ENCODE results near the gene MZB1. TPM values are rescaled to one million over a fixed set of nuclear protein-coding genes. Genes with fewer than 3 reads are reported as not detected.
"Not testable (repeated sequence)": the region's sequence is repeated elsewhere in the genome, so short reads cannot be mapped to it uniquely, and the experiment has no call there.

The MZB1 gene
- total RNA-seq, 2 experiments from 2014 or later: 0.42 to 0.63 TPM

- peaks cover 19% of the 10 kb centered on the region for H3K4me1 ChIP-seq (ENCODE audit: insufficient read depth, low read length)
- Mint-ChIP-seq H3K36me3 (ENCODE audit: low read depth) (peaks cover 7% of the 10 kb centered on the region), H3K4me1 (ENCODE audit: low read depth) (peaks cover 23% of the 10 kb centered on the region), H3K4me3 (no peak overlapping the region), H3K9me3 (no peaks in the 10 kb centered on the region), H3K27ac (no peak overlapping the region), H3K27me3 (no peaks in the 10 kb centered on the region)
- H3K4me3 ChIP-seq (ENCODE audit: low read length): no peak overlapping the region
- DNase-seq (no peak), ATAC-seq (ENCODE audit: poor library complexity) (no peak)
- H3K36me3 ChIP-seq (ENCODE audit: insufficient read depth, low read length): no peaks in the 10 kb centered on the region
- no peak for TF ChIP-seq CTCF (IDR thresholded peaks at IDR 0.05)
- intact Hi-C loops (cut with DNase I, micrococcal nuclease): no loop called here
- H3K27ac ChIP-seq (ENCODE audit: low read depth in 1 of 2, low read length in 2 of 2): no peak overlapping the region
- ChIA-PET POLR2A (interaction anchor here (0.6 kb wide), 1 partner anchor 103 kb away, joined by 3 read pairs; no protein-coding TSS in a partner anchor), CTCF (interaction anchor here (1.6 kb wide), 1 partner anchor 9 kb away, joined by 4 read pairs; no protein-coding TSS in a partner anchor)
- H3K27me3 ChIP-seq (ENCODE audit: control insufficient read depth in 1 of 2, insufficient read depth in 2 of 2, low read length in 2 of 2): no peaks in the 10 kb centered on the region
- H3K9me3 ChIP-seq (ENCODE audit: control insufficient read depth in 1 of 2, insufficient read depth in 1 of 2, low read length in 2 of 2): no peaks in the 10 kb centered on the region
These were observed 23.4 kb upstream of the MZB1 start for GRCh38 chr5:139413153-139413552.

GRCh38 chr5:139410993-139411828 lies 21.5 kb upstream of the MZB1 start:
- Mint-ChIP-seq H3K9me3 (no peaks in the 10 kb centered on the region), H3K4me3 (no peak overlapping the region), H3K4me1 (ENCODE audit: low read depth) (peaks cover 33% of the 10 kb centered on the region), H3K36me3 (ENCODE audit: low read depth) (peaks cover under 1% of the 10 kb centered on the region), H3K27ac (no peak overlapping the region), H3K27me3 (no peaks in the 10 kb centered on the region)
- intact Hi-C loops (cut with DNase I, micrococcal nuclease): no loop called here
- H3K27ac ChIP-seq (ENCODE audit: low read depth in 1 of 2, low read length in 2 of 2): no peak overlapping the region
- DNase-seq: no peak
- peaks cover 19% of the 10 kb centered on the region for H3K4me1 ChIP-seq (ENCODE audit: insufficient read depth, low read length)
- H3K27me3 ChIP-seq (ENCODE audit: control insufficient read depth in 1 of 2, insufficient read depth in 2 of 2, low read length in 2 of 2): no peaks in the 10 kb centered on the region
- ChIA-PET CTCF (no interaction called here), POLR2A (interaction anchor here (1.7 to 1.8 kb wide), 2 partner anchors 28 to 71 kb away, joined by 5 to 6 read pairs; partner anchors contain the start of genes DNAJC18 and STING1)
- no peaks in the 10 kb centered on the region for H3K9me3 ChIP-seq (ENCODE audit: control insufficient read depth in 1 of 2, insufficient read depth in 1 of 2, low read length in 2 of 2)
- H3K36me3 ChIP-seq (ENCODE audit: insufficient read depth, low read length): no peaks in the 10 kb centered on the region
- no peak overlapping the region for H3K4me3 ChIP-seq (ENCODE audit: low read length)
- ATAC-seq (ENCODE audit: poor library complexity): no peak
- TF ChIP-seq CTCF (IDR thresholded peaks at IDR 0.05): no peak

GRCh38 chr5:139410121-139410992 lies 20.6 kb upstream of the MZB1 start:
- ChIA-PET POLR2A (interaction anchor here (1.0 to 1.8 kb wide), 3 partner anchors 29 to 867 kb away, joined by 4 to 6 read pairs (median 5); partner anchors contain the start of genes DNAJC18, ETF1 and STING1), CTCF (no interaction called here)
- no peaks in the 10 kb centered on the region for H3K9me3 ChIP-seq (ENCODE audit: control insufficient read depth in 1 of 2, insufficient read depth in 1 of 2, low read length in 2 of 2)
- H3K36me3 ChIP-seq (ENCODE audit: insufficient read depth, low read length): no peaks in the 10 kb centered on the region
- intact Hi-C loops (cut with DNase I, micrococcal nuclease): no loop called here
- H3K4me1 ChIP-seq (ENCODE audit: insufficient read depth, low read length): peaks cover 16% of the 10 kb centered on the region
- H3K36me3 Mint-ChIP-seq (ENCODE audit: low read depth): no peaks in the 10 kb centered on the region
- TF ChIP-seq CTCF (IDR thresholded peaks at IDR 0.05): no peak
- no peak overlapping the region for H3K4me3 ChIP-seq (ENCODE audit: low read length)
- H3K27ac Mint-ChIP-seq: no peak overlapping the region
- H3K27me3 Mint-ChIP-seq: no peaks in the 10 kb centered on the region
- no peaks in the 10 kb centered on the region for H3K27me3 ChIP-seq (ENCODE audit: control insufficient read depth in 1 of 2, insufficient read depth in 2 of 2, low read length in 2 of 2)
- no peaks in the 10 kb centered on the region for H3K9me3 Mint-ChIP-seq
- H3K4me3 Mint-ChIP-seq: no peak overlapping the region
- DNase-seq (no peak), ATAC-seq (ENCODE audit: poor library complexity) (no peak)
- no peak overlapping the region for H3K27ac ChIP-seq (ENCODE audit: low read depth in 1 of 2, low read length in 2 of 2)
- H3K4me1 Mint-ChIP-seq (ENCODE audit: low read depth): peaks cover 28% of the 10 kb centered on the region

- intact Hi-C loops (cut with DNase I, micrococcal nuclease): loop anchor here in 1 of 2 experiments (5.0 to 10.0 kb wide), 6 partner anchors 358 to 1074 kb away; partner anchors contain the start of genes CDC25C, CYSTM1, EGR1 and FAM53C
- CTCF ChIA-PET; H3K27ac ChIP-seq (ENCODE audit: low read depth in 1 of 2, low read length in 2 of 2); DNase-seq; H3K36me3 Mint-ChIP-seq (ENCODE audit: low read depth); ATAC-seq (ENCODE audit: poor library complexity); H3K4me3 ChIP-seq (ENCODE audit: low read length); H3K27ac Mint-ChIP-seq; H3K36me3 ChIP-seq (ENCODE audit: insufficient read depth, low read length); H3K27me3 ChIP-seq (ENCODE audit: control insufficient read depth in 1 of 2, insufficient read depth in 2 of 2, low read length in 2 of 2); H3K27me3 Mint-ChIP-seq; H3K9me3 ChIP-seq (ENCODE audit: control insufficient read depth in 1 of 2, insufficient read depth in 1 of 2, low read length in 2 of 2); H3K4me3 Mint-ChIP-seq; H3K9me3 Mint-ChIP-seq: not testable (repeated sequence)
- H3K4me1 ChIP-seq (ENCODE audit: insufficient read depth, low read length): peaks cover 13% of the 10 kb centered on the region
- POLR2A ChIA-PET: interaction anchor here (1.0 to 1.7 kb wide), 2 partner anchors 73 to 866 kb away, joined by 4 to 6 read pairs; partner anchors contain the start of genes ETF1 and STING1
- peaks cover 22% of the 10 kb centered on the region for H3K4me1 Mint-ChIP-seq (ENCODE audit: low read depth)
These were observed 19.4 kb upstream of the MZB1 start for GRCh38 chr5:139409116-139409515.

All from CD4-positive, alpha-beta T cell (primary cell).